ENCODE data around the gene LRRC27. TPM values are rescaled to one million over a fixed set of nuclear protein-coding genes. Genes with fewer than 3 reads are reported as not detected.

The LRRC27 gene
- total RNA-seq, 3 donors from 2014 or later: 0.89 to 2.0 (median 1.1) TPM

- peak; percentile 43 to 52 for ATAC-seq
Measured at GRCh38 chr10:132360766-132361447, 28.9 kb downstream of the LRRC27 start.

DNA sequence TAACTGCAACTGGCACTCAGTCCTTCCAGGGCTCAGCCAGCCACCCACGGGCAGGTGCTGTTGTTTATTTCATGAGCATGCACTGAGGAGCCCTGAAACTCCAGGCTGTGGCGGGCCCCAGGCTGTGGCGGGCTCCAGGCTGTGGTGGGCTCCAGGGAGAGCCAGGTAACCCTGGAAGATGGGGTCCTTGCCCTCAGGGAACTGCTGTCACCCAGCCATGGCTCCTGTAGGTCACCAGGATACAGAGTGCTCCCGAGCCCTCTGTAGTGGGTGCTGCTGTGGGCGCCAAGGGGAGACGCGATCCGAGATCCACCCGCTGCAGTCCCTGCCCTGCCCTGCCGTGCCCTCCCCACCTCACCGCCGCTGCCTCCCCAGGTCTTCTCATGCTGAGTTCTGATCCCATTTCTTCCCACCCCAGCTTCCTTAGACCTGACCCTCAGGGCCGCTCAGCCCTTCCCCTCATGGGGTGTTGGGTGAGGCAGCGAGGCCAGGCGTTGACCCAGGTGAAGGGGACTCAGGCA is 29.6 kb downstream of the LRRC27 start:
- Mint-ChIP-seq H3K4me1 (ENCODE audit: low read depth) (no peaks in the 10 kb centered on the region), H3K27me3 (ENCODE audit: low read depth) (no peaks in the 10 kb centered on the region), H3K9me3 (no peaks in the 10 kb centered on the region), H3K4me3 (no peak overlapping the region), H3K36me3 (ENCODE audit: insufficient read depth) (peaks cover 3% of the 10 kb centered on the region)
- ATAC-seq (no peak), DNase-seq (no peak)

More at GRCh38 chr10:132360766-132361447, 28.9 kb downstream of the LRRC27 start:
- no peaks in the 10 kb centered on the region for H3K4me1 Mint-ChIP-seq (ENCODE audit: low read depth)
- DNase-seq: peak; percentile 26
- no peak overlapping the region for H3K4me3 Mint-ChIP-seq
- H3K27me3 Mint-ChIP-seq (ENCODE audit: low read depth): no peaks in the 10 kb centered on the region
- no peaks in the 10 kb centered on the region for H3K9me3 Mint-ChIP-seq
- peaks cover 3% of the 10 kb centered on the region for H3K36me3 Mint-ChIP-seq (ENCODE audit: insufficient read depth)

DNA sequence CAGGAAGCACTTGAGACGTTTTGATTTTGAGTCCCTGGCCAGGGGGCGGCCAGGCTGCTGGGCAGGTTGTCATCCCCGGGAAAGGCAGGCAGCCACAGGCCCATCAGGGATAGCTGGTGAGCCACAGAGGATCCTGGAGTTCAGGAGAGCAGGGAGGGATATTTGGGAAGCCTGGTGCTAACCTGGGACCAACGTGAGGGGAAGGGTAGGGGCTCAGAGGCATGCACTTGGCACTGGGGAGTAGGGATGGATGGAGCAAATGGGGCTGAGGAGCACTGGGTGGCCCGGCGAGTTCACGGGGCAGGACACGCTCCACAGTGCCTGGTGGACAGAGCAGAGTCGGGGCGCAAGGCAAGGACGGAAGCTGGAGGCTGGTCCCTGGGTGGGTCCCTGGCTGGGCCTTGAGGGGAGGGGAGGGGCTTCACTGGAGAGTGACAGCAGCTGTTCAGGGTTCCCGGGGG is 30.2 kb downstream of the LRRC27 start:
- Mint-ChIP-seq H3K9me3 (no peaks in the 10 kb centered on the region), H3K4me1 (ENCODE audit: low read depth) (no peaks in the 10 kb centered on the region), H3K36me3 (ENCODE audit: insufficient read depth) (peaks cover 8% of the 10 kb centered on the region), H3K4me3 (no peak overlapping the region), H3K27me3 (ENCODE audit: low read depth) (no peaks in the 10 kb centered on the region)
- ATAC-seq (no peak), DNase-seq (no peak)

DNA sequence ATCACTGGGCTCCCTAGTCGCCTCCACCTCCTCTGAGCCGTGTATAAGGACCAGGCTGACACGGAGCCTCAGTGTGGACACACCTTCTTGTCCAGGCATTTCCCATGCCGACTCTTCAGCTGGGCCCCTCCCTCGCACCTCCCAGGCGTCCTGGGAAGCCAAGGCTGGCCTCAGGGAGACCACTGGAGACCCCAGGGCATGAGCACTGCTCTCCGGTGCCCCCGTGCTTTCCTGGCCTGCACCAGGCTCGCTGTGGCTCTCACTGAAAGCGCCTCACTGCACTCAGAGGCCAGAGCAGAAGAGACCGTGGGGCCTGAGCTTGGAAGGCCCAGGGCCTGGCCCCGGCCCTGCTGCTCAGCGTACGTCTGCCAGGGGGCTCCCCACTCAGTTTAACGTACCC is 31.4 kb downstream of the LRRC27 start:
- ATAC-seq (no peak), DNase-seq (no peak)
- H3K9me3 Mint-ChIP-seq: no peaks in the 10 kb centered on the region
- no peaks in the 10 kb centered on the region for H3K27me3 Mint-ChIP-seq (ENCODE audit: low read depth)
- no peaks in the 10 kb centered on the region for H3K4me1 Mint-ChIP-seq (ENCODE audit: low read depth)
- H3K36me3 Mint-ChIP-seq (ENCODE audit: insufficient read depth): peaks cover 13% of the 10 kb centered on the region
- H3K4me3 Mint-ChIP-seq: no peak overlapping the region

DNA sequence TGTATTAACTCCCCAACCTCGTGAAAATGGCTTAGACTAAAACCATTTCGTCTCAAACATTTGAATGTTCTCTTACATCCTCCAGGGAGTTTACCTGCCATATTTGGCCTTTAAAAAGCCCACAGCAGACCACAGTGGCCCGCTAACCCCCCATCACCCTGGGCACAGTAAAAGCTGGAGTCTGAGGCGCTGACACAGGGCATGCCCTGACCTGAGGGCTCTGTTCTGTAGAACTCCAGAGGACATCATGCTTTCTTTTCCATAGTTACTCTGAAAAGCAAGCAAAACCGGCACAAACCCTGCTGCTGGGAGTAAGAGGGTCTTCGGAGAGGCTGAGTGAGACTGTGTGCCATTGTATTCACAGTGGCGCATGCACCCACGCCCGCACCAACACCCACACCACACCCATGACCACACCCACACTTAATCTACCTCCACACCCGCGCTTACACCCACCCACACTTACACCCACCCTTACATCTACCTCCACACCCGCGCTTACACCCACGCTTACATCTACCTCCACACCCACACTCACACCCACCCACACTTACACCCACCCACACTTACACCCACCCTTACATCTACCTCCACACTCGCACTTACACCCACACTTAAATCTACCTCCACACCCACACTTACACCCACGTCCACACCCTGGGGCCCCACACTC is 32.1 kb downstream of the LRRC27 start:
- Mint-ChIP-seq H3K36me3 (ENCODE audit: insufficient read depth) (peaks cover 17% of the 10 kb centered on the region), H3K4me1 (ENCODE audit: low read depth) (no peaks in the 10 kb centered on the region), H3K27me3 (ENCODE audit: low read depth) (no peaks in the 10 kb centered on the region), H3K4me3 (no peak overlapping the region), H3K9me3 (no peaks in the 10 kb centered on the region)
- DNase-seq (no peak), ATAC-seq (peak; percentile 43 to 48)

GRCh38 chr10:132364594-132364970 is 32.6 kb downstream of the LRRC27 start:
- H3K9me3 Mint-ChIP-seq: no peaks in the 10 kb centered on the region
- no peak overlapping the region for H3K4me3 Mint-ChIP-seq
- DNase-seq: peak; percentile 31
- ATAC-seq: peak in 1 of 2 donors; percentile 46
- no peaks in the 10 kb centered on the region for H3K27me3 Mint-ChIP-seq (ENCODE audit: low read depth)
- H3K4me1 Mint-ChIP-seq (ENCODE audit: low read depth): no peaks in the 10 kb centered on the region
- H3K36me3 Mint-ChIP-seq (ENCODE audit: insufficient read depth): peaks cover 17% of the 10 kb centered on the region

- no peaks in the 10 kb centered on the region for H3K9me3 Mint-ChIP-seq
- no peak for DNase-seq
- H3K4me3 Mint-ChIP-seq: no peak overlapping the region
- no peaks in the 10 kb centered on the region for H3K27me3 Mint-ChIP-seq (ENCODE audit: low read depth)
- no peaks in the 10 kb centered on the region for H3K4me1 Mint-ChIP-seq (ENCODE audit: low read depth)
- H3K36me3 Mint-ChIP-seq (ENCODE audit: insufficient read depth): peaks cover 17% of the 10 kb centered on the region
- no peak for ATAC-seq
Measured at GRCh38 chr10:132365102-132365501, 33.1 kb downstream of the LRRC27 start.

- ATAC-seq: no peak
- H3K4me3 Mint-ChIP-seq: no peak overlapping the region
- no peak for DNase-seq
Measured at GRCh38 chr10:132366006-132366405, 34.0 kb downstream of the LRRC27 start.

GRCh38 chr10:132366499-132366898 is 34.5 kb downstream of the LRRC27 start:
- peaks cover 15% of the 10 kb centered on the region for H3K36me3 Mint-ChIP-seq (ENCODE audit: insufficient read depth)
- no peaks in the 10 kb centered on the region for H3K9me3 Mint-ChIP-seq
- no peak overlapping the region for H3K4me3 Mint-ChIP-seq
- H3K27me3 Mint-ChIP-seq (ENCODE audit: low read depth): no peaks in the 10 kb centered on the region
- DNase-seq (no peak), ATAC-seq (no peak)
- H3K4me1 Mint-ChIP-seq (ENCODE audit: low read depth): no peaks in the 10 kb centered on the region

More at GRCh38 chr10:132366006-132366405, 34.0 kb downstream of the LRRC27 start:
- no peaks in the 10 kb centered on the region for H3K9me3 Mint-ChIP-seq
- no peaks in the 10 kb centered on the region for H3K27me3 Mint-ChIP-seq (ENCODE audit: low read depth)
- H3K36me3 Mint-ChIP-seq (ENCODE audit: insufficient read depth): peaks cover 17% of the 10 kb centered on the region
- H3K4me1 Mint-ChIP-seq (ENCODE audit: low read depth): no peaks in the 10 kb centered on the region

- no peak overlapping the region for H3K4me3 Mint-ChIP-seq
- H3K9me3 Mint-ChIP-seq: no peaks in the 10 kb centered on the region
Measured at GRCh38 chr10:132368391-132368790, 36.4 kb downstream of the LRRC27 start.

DNA sequence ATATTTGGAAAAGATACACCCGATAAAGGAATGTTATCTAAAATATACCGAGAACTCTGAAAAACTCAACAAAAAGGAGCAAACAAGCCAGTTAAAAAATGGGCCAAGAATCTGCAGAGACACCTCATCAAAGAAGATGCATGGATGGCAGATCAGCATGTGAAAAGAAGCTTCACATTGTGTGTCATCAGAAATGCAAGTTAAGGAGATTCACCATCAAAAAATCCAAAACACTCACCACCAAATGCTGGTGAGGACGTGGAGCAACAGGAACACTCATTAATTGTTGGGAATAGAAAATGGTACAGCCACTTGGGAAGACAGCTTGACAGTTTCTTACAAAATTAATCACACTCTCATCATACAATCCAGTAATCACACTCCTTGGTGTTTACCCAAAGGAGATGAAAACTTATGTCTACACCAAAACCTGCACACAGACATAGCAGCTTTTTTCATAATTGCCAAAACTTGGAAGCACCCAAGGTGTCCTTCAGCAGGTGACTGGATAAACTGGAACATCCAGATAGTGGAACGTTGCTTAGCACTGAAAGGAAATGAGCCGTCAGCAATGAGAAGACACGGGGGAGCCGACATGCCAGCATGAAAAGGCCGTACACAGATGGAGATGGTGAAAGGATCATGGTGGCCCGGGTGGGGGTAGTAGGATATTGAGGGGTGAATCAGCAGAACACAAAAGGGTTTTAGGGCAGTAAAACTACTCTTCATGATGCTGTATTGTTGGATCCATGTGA is 37.1 kb downstream of the LRRC27 start:
- H3K27me3 Mint-ChIP-seq (ENCODE audit: low read depth): no peaks in the 10 kb centered on the region
- peaks cover 4% of the 10 kb centered on the region for H3K4me1 Mint-ChIP-seq (ENCODE audit: low read depth)
- peaks cover 15% of the 10 kb centered on the region for H3K36me3 Mint-ChIP-seq (ENCODE audit: insufficient read depth)
- no peak overlapping the region for H3K4me3 Mint-ChIP-seq
- ATAC-seq: no peak
- DNase-seq: no peak
- no peaks in the 10 kb centered on the region for H3K9me3 Mint-ChIP-seq

More at GRCh38 chr10:132368391-132368790, 36.4 kb downstream of the LRRC27 start:
- Mint-ChIP-seq H3K27me3 (ENCODE audit: low read depth) (no peaks in the 10 kb centered on the region), H3K36me3 (ENCODE audit: insufficient read depth) (peaks cover 15% of the 10 kb centered on the region), H3K4me1 (ENCODE audit: low read depth) (peaks cover 4% of the 10 kb centered on the region)
- no peak for DNase-seq
- no peak for ATAC-seq

- DNase-seq: no peak
- Mint-ChIP-seq H3K36me3 (ENCODE audit: insufficient read depth) (peaks cover 15% of the 10 kb centered on the region), H3K27me3 (ENCODE audit: low read depth) (no peaks in the 10 kb centered on the region), H3K4me1 (ENCODE audit: low read depth) (peaks cover 4% of the 10 kb centered on the region), H3K4me3 (no peak overlapping the region), H3K9me3 (no peaks in the 10 kb centered on the region)
- no peak for ATAC-seq
Measured at GRCh38 chr10:132369636-132370185, 37.7 kb downstream of the LRRC27 start.

- no peaks in the 10 kb centered on the region for H3K27me3 Mint-ChIP-seq (ENCODE audit: low read depth)
- peaks cover 4% of the 10 kb centered on the region for H3K4me1 Mint-ChIP-seq (ENCODE audit: low read depth)
- H3K4me3 Mint-ChIP-seq: no peak overlapping the region
- H3K36me3 Mint-ChIP-seq (ENCODE audit: insufficient read depth): peaks cover 14% of the 10 kb centered on the region
- DNase-seq (no peak), ATAC-seq (no peak)
- no peaks in the 10 kb centered on the region for H3K9me3 Mint-ChIP-seq
Measured at GRCh38 chr10:132370426-132371340, 38.7 kb downstream of the LRRC27 start.

Measured in activated T-cell treated with anti-CD3 and anti-CD28 coated beads, Interleukin-2, amount 50 U/mL, for 4 hours (primary cell).